ENCODE data around the gene ALDH2.
"Not testable (repeated sequence)": the region's sequence is repeated elsewhere in the genome, so short reads cannot be mapped to it uniquely, and the experiment has no call there.

The ALDH2 gene

DNA sequence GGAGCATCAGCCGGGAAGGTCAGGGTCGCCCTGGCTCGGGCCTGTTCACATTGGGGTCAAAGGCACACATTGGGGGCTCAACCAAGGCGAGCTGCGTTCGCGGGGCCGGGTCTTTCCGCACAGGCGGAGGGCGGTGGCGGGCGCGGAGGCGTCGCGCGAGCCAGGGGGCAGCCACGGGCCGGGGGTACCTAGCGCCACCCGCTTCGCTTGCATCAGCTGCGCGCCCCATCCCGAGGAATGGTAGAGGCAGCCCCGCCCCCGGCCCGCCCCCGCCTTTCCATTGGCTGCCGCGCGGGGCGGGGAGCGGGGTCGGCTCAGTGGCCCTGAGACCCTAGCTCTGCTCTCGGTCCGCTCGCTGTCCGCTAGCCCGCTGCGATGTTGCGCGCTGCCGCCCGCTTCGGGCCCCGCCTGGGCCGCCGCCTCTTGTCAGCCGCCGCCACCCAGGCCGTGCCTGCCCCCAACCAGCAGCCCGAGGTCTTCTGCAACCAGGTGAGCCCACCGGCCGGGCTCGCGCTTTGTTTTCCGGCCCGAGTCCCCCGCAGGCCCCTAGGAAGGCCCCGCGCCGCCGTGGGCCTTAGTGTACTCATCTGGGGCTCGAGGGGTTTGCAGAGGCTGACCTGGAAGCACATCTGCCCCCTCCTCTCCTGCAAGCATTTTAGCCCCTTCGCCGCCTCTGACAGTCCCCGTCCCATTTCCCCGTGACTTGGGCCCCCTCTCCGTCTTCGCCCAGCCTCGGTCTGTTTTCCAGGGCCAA is at the start of gene ALDH2:
Gene ALDH2, plus strand, starts transcription at position 326 of the 754 bp plus-strand sequence. Its CDS starts 50 bp downstream, at position 376.
- DNase-seq: peak in 53 of 56 donors; percentile 7 to 82 (median 58)

DNA sequence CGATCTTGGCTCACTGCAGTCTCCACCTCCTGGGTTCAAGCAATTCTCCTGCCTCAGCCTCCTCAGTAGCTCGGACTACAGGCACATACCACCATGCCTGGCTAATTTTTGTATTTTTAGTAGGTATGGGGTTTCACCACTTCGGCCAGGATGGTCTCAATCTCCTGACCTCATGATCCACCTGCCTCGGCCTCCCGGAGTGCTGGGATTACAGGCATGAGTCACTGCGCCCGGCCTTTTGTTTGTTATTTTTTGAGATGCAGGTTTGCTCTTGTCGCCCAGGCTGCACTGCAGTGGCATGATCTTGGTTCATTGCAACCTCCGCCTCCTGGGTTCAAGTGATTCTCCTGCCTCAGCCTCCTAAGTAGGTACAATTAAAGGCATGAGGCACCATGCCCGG is 47.4 kb upstream of the ALDH2 start:
- not testable (repeated sequence) for DNase-seq

DNA sequence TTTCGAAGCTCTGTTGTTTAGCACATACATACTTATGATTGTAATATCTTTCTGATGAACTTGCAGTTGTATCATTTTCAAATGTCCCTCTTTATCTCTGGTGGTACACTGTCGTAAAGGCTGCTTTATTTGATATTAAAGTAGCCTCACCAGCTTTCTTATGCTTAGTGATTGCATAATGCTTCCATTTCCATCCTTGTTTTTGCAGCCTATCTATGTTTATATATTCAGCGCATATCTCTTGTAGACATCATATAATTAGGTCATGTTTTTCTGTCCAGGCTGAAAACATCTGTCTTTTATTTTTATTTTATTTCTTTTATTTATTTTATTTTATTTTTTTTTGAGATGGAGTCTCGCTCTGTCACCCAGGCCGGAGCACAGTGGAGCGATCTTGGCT is 46.3 kb upstream of the ALDH2 start:
- no peak for DNase-seq

DNA sequence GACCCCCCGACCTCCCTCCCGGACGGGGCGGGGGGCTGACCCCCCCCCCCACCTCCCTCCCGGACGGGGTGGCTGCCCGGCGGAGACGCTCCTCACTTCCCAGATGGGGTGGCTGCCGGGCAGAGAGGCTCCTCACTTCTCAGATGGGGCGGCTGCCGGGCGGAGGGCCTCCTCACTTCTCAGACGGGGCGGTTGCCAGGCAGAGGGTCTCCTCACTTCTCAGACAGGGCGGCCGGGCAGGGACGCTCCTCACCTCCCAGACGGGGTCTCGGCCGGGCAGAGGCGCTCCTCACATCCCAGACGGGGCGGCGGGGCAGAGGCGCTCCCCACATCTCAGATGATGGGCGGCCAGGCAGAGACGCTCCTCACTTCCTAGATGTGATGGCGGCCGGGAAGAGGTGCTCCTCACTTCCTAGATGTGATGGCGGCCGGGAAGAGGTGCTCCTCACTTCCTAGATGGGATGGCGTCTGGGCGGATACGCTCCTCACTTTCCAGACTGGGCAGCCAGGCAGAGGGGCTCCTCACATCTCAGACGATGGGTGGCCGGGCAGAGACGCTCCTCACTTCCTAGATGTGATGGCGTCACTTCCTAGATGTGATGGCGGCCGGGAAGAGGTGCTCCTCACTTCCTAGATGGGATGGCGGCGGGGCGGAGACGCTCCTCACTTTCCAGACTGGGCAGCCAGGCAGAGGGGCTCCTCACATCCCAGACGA is 42.9 kb upstream of the ALDH2 start:
- not testable (repeated sequence) for DNase-seq

DNA sequence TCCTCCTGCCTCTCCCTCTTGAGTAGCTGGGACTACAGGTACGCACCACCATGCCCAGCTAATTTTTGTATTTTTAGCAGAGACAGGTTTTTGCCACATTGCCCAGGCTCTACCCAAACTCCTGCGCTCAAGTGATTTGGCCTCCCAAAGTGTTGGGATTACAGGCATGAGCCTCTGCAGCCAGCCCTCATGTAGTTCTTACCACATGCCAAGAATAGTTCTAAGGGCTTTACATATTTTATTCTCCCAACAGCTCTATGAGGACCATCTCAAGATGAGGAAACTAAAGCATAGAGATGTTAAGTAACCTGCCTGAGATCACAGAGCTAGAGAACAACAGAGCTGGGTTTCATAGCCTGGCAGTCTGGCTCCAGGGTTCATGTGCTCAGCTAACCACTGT is 37.9 kb upstream of the ALDH2 start:
- no peak for DNase-seq

DNA sequence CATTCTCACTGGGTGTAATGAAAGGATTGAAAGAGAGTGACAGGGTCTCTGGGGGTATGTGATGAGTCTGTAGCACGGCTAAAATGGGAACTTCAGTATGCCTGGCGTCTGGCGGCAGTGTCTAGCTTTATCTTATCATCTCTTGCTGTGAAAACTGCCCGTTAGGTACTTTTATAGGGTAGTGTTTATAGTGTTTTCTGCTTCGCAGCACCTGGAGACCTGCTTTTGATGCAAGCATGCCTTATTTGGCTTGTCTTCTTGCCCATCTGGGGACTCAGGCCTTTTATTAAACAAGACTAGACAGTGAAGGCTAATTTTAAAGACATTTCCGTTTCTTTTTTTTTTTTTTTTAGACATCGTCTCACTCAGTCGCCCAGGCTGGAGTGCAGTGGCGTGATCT is 36.3 kb upstream of the ALDH2 start:
- DNase-seq: no peak

DNA sequence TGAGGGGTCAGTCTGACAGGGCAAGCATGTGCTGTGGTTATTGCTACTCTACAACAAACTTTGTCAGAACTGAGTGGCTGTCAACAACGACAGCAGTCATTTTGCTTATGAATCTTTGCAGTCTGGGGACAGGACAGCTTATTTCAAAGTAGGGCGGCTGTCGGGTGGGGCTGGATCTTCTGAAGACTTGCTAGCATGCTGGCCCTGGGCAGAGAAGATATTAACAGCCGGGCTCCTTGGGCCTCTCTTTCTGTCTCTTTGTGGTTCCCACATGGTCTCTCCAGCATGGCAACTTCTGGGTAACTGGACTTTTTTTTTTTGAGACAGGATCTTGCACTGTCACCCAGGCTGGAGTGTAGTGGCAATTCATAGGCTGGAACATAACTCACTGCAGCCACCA is 33.9 kb upstream of the ALDH2 start:
- DNase-seq: no peak

DNA sequence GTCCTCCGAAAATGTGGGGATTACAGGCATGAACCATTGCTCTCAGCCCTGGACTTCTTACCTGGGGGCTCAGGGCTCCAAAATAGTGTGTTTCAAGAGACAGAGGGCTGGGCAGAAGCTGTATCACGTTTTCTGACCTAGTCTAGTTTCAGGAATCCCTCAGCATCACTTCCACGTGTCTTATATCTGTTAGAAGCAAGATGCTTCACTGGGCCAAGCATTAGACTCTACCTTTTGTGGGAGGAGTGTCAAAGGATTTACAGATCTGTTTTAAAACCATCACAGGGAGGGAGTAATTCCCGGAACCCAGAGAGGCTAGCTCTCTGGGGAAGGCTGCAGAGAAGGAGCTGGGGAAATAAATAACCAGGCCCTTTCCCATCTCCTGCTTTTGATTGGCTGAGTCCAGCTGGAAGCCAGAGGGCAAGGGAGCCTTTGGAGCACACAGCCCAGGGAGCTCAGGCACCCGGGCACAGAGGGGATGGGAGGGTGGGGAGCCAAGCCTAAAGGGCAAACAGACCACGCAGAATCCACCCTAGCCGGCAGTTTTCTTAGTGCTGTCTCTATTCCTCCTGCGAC is 33.3 kb upstream of the ALDH2 start:
- no peak for DNase-seq

DNA sequence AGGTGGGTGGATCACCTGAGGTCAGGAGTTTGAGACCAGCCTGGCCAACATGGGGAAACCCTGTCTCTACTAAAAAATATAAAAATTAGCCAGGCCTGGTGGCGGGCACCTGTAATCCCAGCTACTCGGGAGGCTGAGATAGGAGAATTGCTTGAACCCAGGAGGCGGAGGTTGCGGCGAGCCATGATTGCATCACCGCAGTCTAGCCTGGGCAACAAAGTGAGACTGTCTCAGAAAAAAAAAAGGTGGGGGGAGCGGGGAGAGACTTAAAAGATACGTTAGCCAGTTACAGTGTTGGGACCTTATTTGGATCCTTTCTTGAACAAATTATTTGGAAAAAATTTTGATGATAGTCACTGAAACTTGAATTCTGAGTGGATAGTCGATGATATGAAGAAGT is 27.2 kb upstream of the ALDH2 start:
- DNase-seq: not testable (repeated sequence)

DNA sequence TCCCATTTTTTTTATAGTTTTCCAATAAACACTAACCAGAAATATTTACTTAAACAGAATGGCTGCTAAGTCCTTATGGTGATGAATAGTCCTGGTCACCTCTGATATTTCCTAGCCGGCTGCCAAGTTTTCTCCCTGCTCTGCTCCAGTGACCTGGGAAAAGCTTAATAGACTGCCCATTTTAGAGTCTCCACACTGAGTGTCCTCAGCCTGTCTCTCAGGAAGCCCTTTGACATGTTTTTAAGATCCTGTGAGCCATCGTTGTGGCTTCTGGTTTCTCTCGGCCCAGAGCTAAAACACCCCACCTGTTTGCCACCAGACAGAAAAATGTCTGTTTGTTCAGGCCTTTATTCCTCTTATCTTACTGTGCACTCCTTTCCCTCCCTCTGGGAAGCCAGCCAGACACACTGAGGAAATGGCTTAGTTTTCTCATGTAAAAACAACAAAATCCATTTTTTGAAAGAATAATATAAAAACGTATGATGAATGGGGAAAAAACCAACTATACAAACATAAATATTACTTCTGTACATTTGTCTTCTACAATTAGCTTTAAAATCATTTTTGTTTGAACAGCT is 25.4 kb upstream of the ALDH2 start:
- no peak for DNase-seq

DNA sequence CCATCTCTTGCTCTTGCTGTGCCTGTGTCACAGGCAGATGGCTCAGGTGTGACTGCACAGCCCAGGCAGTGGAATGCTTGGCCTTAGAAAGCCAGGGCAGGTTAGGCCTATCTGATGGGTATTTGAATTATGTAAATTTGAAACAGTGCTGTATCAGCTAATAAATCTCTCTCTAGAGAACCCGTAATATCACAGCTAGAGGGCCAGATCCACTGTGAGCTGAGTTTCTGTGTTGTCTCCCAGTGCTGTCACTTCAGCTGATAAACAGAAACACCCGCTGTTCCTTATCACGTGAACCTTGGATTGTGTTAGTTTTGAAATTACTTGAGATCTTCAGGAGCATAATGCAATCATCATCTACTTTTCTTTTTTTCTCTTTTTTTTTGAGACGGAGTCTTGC is 21.5 kb upstream of the ALDH2 start:
- DNase-seq: no peak

DNA sequence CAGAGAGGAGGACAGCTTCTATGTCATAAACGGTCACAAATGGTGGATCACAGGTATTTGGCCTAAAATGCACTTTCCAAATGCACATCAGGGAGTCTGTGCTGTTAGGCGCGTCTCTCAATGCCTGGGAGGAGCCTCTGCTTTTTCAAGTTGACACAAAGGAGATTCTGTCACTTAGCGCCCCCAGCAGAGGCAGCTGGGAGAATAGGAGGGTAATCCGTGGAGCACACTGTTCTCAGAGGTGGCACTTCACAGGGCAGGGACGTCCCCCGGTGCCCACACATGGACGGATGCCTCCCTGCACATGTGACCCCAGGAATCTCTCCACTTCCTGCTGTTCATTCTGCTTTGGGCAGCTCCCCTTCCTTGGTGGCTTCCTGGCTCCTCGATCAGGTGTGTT is 19.4 kb upstream of the ALDH2 start:
- DNase-seq: no peak

DNA sequence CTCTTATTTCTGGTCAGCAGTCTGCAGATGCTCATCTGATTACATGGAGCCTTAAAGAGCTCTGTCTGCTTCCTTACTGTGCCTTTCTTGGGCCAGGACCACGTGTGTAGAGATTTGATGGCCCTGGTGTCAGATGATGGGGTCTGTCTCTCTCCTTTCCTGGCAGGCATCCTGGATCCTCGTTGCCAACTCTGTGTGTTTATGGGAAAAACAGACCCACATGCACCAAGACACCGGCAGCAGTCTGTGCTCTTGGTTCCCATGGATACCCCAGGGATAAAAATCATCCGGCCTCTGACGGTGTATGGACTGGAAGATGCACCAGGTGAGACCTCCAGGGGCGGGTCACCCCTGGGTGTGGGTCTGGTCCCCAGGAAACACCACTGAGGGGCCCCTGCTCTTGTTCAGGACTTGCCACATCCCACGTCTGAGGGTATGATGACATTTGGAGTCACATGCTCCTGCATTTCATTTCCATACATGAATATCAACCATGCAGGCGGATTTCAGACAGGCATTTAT is 18.5 kb upstream of the ALDH2 start:
- DNase-seq: peak in 4 of 56 donors; percentile 4 to 66 (median 8)

DNA sequence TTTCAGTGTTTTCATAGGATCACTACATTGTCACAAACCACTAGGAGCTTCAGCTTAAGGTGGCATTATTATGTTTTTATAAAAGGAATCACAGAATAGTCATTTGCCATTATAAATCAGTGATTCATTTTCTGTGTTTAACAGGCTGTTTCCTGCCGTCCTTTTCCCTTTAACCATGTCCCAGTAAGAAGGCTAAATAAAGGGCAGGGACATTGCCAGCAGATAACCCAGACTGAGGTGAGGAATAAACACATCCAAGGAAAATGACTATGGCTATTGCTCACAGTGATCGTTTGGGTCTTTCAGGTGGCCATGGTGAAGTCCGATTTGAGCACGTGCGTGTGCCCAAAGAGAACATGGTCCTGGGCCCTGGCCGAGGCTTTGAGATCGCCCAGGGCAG is 17.9 kb upstream of the ALDH2 start:
- no peak for DNase-seq

DNA sequence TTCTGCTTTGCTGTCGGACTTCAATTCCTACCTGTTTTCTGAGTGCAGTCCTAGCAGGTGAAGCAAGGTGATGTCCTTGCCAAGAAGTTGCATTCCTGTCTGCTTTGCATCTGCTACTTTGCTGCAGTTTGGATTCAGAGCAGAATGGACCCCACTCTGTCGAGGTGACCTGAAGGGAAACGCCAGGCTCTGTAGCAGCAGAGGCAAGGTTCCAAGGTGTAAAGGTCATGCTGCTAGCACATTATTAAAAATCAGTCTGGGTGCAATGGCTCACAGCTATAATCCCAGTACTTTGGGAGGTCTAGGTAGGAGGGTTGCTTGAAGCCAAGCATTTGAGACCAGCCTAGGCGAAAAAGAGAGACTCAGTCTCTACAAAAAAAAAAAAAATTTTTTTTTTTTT is 17.3 kb upstream of the ALDH2 start:
- DNase-seq: no peak

DNA sequence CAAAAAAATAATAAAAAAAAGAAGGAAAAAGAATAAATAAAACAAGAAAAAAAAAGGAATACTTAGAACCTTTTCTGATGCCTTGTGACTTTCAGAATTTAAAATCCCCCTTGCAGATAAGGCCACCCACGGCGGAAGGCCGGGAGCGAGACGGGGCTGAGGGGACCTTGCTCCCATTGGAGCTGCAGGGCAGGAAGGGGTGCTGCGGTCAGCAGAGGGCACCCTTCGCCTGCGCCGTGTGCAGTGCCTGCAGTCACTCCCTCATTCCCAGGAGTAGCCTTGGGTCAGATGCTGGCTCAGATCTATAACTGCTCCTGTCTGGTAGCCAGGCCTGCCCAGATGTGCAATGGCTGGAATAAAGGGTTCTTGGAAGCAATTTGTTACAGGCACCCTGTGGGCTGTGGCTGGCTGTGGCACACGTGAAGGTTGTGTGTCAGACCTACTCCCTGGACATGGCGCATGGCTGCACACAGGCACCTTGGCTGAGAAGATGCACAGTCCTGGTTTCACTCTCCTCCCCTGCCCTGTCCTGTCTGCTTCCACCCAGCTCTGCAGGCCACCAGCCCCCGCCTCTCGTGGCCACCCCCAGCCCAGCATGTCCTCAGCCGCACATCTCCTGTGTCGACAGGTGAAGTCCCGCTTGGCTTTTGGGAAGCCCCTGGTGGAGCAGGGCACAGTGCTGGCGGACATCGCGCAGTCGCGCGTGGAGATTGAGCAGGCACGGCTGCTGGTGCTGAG is 13.4 kb upstream of the ALDH2 start:
- peak in 40 of 56 donors; percentile 7 to 67 (median 28) for DNase-seq

DNA sequence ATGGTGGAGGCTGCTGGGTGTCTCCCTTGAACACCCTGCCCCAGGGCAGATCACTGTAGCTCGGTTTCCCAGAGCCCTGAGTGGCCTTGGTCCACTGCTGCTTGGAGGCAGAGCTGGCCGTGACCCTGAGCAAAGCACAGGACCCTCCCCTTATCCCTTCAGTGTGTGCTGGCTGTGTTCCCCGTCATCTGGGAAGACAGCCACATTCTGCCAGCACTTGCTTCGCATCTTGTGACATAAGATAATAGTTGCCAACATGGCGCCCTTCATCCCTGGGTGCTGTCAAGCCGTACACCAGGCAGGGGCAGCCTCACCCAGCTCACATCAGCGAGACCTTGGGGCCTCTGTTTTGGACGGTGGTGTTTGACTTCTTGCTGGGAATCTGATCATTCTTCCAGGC is 12.1 kb upstream of the ALDH2 start:
- DNase-seq: peak in 25 of 56 donors; percentile 8 to 54 (median 22)

DNA sequence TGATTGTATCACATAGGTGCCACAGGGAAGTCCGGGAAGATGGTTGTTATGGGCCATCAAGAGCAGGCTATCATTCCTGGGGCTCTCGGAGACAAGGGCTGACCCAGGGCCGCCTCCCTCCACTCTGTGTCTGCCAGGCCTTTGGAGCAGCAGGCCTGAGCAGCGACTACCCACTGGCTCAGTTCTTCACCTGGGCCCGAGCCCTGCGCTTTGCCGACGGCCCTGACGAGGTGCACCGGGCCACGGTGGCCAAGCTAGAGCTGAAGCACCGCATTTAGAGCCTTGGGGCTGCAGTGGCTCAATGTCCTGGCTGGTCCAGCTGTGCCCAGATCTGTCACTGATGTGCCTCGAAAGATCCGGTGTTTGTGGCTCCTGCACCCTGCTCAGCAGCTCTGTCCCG is 10.5 kb upstream of the ALDH2 start:
- no peak for DNase-seq

DNA sequence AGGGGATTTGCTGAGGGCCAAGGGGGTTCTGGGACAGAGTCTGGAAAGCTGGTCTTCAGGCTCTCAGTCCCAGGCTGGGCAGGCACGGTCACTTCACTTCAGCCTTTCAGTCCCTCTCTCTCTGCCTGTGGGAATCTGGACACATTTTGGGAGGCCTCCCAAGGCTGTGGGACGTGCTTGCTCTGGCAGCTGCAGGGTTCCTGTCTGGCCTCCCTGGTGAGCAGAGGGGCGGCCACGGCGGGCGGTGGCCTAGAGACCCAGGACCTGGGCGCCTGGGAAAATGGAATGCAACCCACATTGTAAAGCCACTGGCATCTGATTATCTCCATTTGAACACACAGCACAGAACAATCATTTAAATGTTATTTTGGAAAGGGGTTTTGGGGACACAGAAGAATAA is 10.1 kb upstream of the ALDH2 start:
- DNase-seq: no peak

DNA sequence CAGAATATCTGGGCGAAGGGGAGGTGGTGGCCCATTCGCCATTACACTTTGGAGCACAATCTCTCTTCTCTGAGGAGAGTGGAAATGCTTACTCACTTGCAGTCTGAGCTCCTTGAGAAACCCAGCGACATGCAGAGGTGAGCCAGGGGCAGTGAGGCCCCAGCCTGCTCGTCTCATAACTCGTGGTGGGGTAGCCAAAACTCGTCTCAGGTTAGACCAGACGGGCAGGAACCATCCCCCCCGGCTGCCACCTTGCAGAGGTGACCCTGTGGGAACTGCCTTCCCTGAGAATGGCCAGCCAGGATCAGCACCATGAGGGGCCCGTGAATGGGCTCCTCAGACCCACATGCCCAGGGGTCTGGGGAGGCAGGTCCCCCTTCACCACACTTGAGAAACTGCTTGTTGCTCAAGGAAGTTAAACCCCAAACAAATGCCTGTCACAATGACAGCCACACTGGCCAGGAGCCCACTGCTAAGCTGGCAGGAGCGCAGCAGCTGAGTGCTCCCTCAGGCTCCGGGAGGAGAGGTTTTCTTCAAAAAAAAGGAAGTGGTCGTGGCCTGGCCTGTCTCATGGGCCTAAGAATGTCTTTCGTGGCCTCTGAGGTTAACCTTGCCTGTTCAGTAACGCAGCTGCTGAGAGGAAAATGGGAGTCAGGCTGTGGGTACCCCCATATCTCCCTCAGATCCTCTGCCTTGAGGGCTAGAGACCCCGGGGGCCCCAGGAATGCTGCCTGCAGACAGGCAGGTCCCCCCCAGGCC is 9.2 kb upstream of the ALDH2 start:
- DNase-seq: peak in 37 of 56 donors; percentile 11 to 67 (median 34)
